CD1c-positive myeloid dendritic cell (primary cell): ENCODE results near the gene DYNC1LI2.

Source experiments
- DNase-seq: peaks from one replicate; pipeline ENCODE4 v3.0.0-alpha.2; 2016; ENCODE audit errors: extremely low spot score

DYNC1LI2 gene

GRCh38 chr16:66740010-66740409, 11.4 kb downstream of the DYNC1LI2 start:
- DNase-seq: peak; percentile 43

GRCh38 chr16:66735891-66736290, 15.5 kb downstream of the DYNC1LI2 start:
- no peak for DNase-seq

DNA sequence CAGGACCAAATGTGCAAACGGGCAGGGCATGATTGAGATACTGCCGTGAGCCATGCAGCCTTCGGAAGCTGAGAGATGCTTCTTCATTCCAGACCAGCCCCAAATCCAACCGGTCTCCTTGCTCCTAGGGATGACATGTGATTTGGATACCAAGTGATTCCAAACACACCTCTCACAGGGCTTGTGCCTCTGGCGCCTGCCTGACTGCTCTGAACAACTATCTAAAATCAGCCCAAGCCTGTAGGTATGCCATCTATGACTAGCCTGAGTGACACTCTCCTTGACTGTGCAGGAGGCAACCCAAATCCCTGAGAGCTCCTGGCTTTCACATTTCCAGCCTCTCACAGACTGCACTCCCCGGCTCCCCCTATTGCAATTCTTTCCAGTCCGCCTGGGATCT, 20.3 kb downstream of the DYNC1LI2 start:
- DNase-seq: no peak

GRCh38 chr16:66728804-66729203, 22.6 kb downstream of the DYNC1LI2 start:
- DNase-seq: no peak

DNA sequence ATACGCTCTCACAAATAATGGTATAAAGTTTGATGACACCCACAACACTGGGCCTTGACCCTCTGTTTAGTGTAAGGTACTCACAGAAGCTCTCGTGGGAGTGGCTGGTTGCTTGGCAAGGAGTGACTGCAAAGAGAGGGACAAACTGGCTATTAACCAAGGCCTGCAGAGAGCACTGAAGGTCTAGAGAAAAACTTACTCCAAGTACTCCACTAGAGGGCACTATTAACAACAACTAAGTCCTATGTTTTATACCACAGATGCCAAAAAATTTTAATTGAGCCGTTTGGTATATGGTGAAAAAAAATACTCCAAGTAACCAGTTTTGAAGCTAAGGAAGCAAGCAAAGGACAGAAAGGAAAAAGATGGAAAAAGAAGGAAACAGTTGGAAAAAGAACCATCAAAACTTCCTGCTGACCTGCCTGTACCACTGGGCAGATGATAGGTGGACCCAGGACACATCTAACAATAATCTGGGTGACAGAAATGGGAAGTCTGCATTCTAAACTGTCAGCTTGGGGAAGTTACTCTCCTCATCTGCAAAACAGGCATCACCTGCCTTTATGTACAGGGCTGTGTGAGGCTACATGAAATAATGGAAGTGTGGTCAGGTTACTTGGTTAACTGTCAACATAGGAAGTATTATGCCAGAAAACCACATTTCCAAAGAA, 23.2 kb downstream of the DYNC1LI2 start:
- peak; percentile 72 for DNase-seq

DNA sequence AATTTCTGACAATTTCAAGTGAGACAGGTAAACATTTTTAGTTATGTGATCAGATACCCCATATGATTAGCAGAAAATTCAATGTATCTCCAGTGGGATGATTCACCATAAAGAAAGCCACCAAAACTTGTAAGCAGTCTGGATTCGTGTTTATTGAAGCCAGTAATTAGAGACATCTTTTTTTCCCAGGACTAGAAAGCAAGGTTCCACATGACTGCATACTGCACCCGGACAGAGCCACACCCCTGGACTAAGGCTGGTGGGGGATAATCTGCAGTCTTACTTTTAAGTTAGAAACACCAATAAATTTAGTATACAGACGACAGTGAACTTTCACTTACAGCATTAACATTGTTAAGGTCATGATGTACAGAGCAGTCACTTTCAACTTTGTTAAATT, 30.6 kb downstream of the DYNC1LI2 start:
- no peak for DNase-seq

- DNase-seq: no peak
Measured at GRCh38 chr16:66719246-66719645, 32.2 kb downstream of the DYNC1LI2 start.

GRCh38 chr16:66717776-66718175, 33.6 kb downstream of the DYNC1LI2 start:
- no peak for DNase-seq

- DNase-seq: peak; percentile 38
Measured at GRCh38 chr16:66717112-66717675, 34.2 kb downstream of the DYNC1LI2 start.

DNA sequence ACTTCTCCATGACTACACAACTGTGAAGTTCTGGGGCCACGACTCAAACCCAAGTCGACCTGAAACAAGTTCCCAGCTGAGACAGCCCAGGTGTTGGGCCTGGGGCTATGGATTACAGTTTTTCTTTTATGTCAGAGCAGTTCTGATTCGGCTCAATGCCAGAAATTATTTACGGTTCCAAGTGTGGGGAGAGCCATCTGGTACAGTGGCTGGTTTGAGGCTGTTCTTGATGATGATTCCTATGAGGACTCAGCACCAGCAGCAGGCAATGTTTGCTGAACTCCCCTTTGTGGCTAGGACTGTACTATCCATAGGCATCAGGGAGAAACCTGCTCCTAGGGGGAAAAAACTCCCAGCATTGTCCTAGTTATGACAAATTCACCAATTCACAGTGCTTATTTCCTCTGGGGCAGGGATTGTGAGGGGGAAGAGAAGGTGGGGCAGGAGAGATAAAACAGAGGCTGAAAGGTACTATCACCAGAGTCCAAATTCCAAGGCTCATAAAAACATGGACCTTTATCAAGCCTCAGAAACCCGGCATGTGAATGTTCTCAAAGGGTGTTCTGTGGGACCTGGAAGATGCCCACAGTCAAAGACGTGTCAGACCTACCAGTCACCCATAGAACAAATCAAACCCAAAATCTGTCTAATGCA, 36.6 kb downstream of the DYNC1LI2 start:
- DNase-seq: no peak

DNA sequence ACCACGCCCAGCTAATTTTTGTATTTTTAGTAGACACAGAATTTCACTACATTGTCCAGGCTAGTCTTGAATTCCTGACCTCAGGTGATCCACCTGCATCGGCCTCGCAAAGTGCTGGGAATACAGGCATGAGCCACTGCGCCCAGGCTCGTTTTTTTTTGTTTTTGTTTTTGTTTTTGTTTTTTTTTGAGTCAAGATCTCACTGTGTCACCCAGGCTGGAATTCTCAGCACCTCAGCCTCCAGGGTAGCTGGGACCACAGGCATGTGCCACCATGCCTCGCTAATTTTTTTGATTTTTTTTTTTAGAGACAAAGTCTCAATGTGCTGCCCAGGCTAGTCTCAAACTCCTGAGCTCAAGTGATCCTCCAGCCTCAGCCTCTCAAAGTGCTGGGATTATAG, 37.3 kb downstream of the DYNC1LI2 start:
- no peak for DNase-seq

- no peak for DNase-seq
Measured at GRCh38 chr16:66713076-66713475, 38.3 kb downstream of the DYNC1LI2 start.

GRCh38 chr16:66712512-66712911, 38.9 kb downstream of the DYNC1LI2 start:
- DNase-seq: no peak

DNA sequence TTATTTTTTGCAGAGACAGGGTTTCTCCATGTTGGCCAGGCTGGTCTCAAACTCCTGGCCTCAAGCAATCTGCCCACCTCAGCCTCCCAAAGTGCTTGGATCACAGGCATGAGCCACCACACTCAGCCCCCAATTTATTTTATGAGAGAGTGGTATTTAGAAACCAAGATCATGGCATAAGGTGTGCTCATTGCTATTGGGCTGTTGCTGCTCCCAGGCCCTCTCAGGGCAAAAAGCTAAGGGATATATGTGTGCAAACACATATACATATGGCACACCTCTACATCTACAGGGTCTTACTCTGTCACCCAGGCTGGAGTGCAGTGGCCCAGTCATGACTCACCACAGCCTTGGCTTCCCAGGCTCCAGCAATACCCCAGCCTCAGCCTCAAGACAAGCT, 39.8 kb downstream of the DYNC1LI2 start:
- no peak for DNase-seq

GRCh38 chr16:66706506-66706880, 44.9 kb downstream of the DYNC1LI2 start:
- DNase-seq: no peak

DNA sequence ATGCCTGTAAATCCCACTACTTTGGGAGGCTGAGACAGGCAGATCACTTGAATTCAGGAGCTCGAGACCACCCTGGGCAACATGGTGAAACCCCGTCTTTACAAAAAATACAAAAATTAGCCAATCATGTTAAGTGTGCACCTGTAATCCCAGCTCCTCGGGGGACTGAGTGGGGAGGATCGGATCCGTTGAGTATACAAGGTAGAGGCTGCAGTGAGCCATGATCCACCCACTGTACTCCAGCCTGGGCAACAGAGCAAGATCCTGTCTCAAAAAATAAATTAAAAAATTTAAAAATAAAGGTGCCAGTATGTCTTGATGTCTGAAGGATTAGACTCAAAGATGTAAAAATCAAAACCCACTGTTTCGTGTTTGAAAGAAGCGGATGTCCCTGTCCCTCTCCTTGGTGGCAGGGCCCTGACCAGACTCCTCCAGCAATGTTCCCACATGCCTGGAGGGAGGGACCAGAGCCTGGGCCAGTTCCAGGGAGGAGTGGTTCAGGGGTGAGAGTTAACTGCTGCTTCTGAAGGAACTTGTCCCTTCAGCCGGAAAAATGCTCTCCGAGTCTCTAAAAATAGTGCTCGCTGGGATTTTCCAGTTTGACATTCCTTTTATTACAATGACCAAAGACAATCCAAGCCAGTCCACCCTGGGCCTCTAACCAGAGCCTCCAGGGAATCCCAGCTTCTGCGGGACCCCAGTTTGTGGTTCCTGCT, 45.5 kb downstream of the DYNC1LI2 start:
- no peak for DNase-seq

DNA sequence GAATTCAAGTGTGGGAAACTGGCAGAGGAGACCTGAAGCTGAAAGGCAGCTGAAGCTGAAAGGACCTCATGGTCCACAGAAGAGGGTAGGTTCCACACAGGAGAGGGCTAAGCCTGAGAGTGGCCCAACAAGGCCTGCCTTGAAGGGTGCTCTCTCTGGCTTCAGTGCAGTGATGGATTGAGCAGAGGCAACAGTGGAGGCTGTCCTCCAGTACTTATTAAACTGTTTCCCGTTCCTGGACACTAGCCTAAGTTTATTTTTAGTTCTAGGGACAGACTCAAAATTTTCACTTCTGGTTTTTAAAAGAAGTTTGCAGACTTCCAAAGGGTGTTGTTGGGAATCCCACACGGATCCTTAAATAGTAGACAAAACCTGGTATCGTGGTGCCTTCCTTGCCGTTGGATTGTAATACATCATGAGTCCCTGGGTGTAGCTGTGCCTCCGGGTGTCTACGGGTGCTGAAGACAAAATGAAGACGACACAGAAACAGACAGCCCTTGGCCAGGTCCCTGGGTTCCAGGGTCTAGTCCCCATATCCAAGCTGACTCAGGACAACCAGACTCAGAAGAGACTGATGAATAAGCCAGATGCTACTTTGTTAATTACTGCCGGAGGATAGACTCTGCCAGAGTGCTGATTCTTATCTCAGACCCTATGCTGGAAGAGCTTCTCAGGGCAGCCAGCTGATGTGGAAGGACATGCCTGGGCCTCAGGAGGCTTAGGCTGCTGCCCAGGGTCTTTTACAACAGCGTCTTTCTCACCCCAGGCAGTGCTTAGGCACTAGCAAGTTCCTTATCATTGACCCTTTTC, 47.8 kb downstream of the DYNC1LI2 start:
- DNase-seq: peak; percentile 24

GRCh38 chr16:66701516-66701915, 49.9 kb downstream of the DYNC1LI2 start:
- DNase-seq: no peak

DNA sequence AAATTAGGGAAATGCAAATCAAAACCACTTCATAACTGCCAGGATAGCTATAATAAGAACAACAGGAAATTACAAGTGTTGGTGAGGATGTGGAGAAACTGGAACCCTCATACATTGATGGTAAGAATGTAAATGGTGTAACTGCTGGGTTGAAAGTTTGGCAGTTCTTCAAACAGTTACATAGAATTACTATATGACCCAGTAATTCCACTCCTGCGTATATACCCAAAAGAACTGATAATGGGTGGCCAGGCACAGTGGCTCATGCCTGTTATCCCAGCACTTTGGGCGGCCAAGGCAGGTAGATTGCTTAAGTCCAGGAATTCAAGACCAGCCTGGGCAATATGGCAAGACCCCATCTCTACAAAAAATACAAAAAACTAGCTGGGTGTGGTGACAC, 50.4 kb downstream of the DYNC1LI2 start:
- no peak for DNase-seq

GRCh38 chr16:66699898-66700297, 51.5 kb downstream of the DYNC1LI2 start:
- no peak for DNase-seq

DNA sequence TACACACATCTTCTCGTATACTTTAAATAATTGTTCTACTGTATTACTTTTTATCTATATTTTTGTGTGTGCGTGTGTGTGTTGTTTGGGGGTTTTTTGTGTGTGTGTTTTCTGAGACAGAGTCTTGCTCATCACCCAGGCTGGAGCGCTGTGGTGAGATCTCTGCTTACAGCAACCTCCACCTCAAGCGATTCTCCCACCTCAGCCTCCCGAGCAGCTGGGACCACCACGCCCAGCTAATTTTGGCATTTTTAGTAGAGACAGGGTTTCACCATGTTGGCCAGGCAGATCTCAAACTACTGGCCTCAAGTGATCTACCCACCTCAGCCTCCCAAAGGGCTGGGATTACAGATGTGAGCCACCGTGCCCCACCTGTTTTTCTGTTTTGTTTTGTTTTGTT, 53.4 kb downstream of the DYNC1LI2 start:
- no peak for DNase-seq
